GM18868 (cell line): ENCODE measurements around the gene KCNK16.

Experiments
- ATAC-seq: cut with Tn5 transposase; IDR thresholded peaks from one replicate; pipeline ENCODE4 v1.9.1; 2021; ENCODE audit warnings: mild to moderate bottlenecking, moderate library complexity; ENCODE audit not compliant: unreplicated experiment

Gene KCNK16

DNA sequence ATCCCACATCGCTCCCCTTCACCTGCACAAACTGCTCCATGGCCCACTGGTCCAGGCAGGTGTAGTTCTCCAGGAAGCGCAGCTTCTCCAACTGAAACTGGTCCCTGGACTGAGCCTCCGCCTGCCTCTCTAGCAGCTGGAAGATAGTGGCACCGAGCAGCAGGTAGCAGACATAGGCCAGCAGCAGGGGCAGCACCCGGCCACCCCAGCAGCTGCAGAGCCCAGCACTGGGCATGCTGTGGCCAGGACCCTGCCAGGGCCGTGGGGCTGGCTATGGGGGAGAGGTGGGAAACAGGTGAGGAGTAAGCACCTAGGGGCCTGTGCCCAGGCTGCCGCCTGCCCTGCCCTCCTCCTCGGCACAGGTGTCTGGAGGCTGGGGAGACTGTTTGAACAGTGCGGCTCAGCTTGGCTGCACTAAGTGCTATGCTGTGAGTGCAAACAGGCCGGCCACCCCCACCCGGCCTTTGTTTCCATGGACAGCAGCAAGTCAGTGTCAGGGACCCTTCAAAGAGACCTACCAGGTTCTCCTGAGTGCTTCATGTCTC is at the start of gene KCNK16:
Gene KCNK16 (minus strand): TSS at position 397 of the 545 bp plus-strand sequence. CDS start 162 bp downstream, at position 235.
- no peak for ATAC-seq

DNA sequence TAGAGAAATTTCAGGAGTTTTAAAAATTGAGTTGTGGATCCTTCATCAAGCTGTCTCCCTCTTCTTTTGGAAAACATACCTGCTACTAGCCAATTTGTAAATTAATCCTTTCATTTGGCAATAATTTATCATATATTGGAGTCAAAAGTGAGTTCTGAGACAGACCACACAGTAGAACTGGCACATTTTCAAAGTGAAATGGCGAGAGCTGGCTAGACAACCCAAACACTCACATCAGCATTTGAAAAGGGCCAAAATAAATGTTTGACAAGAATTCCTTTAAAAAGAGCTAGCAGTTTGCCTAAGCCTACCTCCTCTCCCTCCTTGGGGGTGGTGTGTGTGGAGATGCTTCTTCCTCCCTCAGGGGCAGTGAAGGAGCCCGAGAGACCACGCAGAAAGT is 47.9 kb upstream of the KCNK16 start:
- no peak for ATAC-seq

DNA sequence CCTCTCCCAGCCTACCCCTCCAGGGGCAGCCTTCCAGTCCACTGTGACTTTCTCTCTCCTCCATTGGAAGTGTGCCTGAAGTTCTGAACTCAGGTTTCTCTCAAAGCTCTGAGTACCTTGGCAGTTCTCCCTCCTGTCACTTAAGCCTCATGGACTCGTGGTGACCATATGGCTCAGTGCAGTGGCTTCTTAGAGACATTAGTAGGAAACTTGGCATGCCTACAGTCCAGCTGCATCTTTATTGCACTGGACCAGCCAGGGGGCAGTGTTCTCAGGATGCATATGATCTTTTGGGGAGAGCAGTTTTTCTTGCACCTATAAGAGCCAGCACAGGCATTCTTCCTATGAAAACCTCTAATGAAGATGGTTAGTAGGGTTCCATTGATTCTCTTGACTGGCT is 47.5 kb upstream of the KCNK16 start:
- no peak for ATAC-seq

DNA sequence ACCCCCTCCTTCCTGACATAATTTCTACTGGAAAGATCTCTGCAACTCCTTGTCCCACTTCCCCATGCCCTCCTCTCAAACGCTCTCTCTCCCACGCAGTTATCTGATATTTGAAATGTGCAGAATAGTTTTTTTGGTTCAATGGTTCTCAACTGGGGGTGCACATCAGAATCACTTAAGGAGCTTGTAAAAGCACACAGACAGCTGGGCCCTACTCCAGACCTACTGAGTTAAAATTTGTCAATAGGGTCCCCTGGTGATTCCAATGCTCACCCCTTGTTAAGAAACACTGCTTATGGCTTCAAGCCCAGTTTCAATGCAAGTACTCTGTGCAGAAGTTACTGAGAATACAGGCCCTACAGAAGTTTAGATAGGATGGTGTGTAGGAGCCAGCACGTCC is 45.2 kb upstream of the KCNK16 start:
- no peak for ATAC-seq

GRCh38 chr6:39366931-39367618 is 44.6 kb upstream of the KCNK16 start:
- no peak for ATAC-seq

DNA sequence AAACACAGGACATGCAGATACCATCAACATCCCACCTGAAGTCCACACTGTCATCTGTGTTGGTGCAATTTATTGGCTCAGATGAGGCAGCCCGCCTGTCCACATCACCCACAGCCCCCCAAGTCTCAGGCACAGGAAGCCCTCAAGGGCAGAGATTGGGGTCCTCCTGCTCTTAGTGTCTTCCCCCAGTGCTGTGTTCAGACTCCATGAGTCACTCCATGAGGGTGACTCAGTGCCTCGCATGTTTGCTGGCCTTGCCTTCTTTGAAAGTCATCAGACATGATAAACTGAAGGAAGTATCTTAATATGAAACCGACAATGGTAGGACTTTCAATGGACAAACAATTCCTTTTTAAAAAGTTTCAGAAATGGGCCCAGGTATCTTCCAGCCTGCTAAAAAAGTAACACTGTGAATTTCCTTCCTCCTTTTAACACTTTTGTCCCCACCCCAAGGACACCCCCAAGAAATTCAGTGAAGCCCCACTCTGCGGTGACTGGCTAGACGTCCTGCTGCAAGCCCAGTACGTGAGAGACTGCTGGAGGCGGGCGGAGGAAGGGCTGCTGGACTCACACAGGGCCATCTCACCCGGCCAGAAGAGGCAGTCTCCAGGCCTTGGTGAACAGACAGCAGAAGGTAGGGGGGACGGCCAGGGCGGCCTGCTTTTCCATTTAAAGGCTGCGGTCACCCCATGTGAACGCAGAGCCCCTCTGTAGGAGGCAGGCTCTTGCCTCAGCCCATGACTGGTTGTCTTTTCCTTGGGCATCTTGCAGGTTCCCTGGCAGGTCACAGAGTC is 43.0 kb upstream of the KCNK16 start:
- ATAC-seq, result no peak

GRCh38 chr6:39363280-39363679 is 40.8 kb upstream of the KCNK16 start:
- no peak for ATAC-seq

- ATAC-seq, result no peak
Measured at GRCh38 chr6:39362487-39362865, 40.0 kb upstream of the KCNK16 start.

DNA sequence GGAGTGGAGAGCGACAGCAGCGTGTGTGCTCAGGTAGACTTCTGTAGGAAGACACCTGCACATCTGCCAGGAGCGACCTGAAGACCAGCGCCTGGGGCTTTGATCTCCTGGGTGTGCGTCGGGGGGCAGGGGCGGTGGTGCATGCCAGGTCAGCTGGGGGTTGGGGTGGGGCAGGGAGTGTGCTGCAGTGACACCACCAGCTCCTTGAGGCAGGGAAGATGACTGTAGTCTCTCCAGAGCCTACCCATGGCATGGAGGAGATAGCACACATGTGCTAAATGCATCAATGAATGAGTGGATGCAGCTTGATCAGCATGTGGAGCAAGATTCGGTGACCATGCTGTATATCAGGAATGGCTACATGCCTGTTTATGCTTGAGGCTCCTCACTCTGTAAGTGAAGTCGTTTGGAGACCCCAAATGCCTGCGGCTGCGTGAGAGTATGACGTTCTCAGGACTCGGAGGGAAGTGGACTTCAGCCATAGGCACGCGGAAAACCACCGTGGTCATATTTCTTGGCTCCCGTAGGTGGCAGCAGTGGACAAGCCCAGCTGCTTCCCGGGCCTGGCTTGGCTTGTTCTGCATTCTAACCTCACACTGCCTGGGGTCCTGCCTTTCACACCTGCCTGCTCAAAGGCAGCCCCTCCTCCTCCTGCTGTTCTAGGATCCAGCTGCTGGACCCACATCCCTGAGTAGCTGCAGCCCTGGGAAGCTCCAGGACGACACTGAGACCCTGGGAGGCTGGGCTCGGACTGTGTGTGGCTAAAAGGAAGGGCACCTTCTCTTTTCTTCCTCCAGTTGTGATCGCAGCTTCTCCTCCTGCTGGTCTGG is 39.4 kb upstream of the KCNK16 start:
- peak; percentile 73 for ATAC-seq

DNA sequence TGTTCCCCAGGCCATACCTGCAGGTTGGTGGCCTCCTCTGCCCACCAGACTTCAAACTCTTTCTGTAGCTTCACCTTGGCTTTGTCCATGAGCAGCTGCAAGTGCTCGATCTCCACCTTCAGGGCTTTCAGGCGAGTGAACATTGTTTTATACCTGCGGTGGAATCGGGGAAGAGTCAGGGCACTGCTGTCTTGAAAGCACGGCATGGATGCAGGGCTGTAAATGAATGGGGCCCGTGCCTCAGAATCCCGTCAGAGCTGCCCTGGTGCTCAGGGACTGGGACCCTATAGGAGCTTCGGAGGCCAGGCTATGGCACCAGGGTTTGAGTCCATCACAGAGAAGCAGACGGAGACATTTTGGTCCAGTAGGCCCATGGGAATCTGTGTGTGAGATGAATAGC is 37.9 kb upstream of the KCNK16 start:
- no peak for ATAC-seq

- ATAC-seq, result no peak
Measured at GRCh38 chr6:39357998-39358686, 35.6 kb upstream of the KCNK16 start.

DNA sequence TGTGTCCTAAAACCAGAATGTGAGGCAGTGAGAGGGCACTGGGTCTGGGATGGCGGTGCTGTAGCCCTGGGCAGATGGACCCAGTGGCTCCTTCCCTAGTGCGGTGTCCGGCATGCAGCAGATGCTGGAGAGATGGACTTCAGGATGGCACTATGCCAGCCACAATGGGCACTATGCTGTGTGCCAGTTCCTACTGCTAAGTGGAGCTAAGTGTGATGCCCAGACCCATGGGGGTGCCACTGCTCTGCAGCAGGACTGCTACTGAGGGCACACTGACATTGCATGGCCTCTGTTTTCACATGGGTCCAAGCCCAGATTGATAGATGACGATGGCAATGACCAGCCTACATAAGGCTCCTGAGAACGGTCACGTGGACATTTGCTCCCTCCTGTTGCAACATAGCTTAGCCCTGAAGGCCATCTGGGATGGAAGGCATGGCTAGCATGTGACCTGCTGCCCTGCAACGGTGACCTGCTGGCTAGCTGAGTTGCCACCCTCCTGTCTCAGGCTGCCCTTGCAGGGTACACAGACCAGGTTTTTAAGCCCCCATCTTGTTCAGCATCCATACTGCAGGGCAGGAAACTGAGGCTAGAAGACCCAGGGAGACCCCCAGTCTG is 31.3 kb upstream of the KCNK16 start:
- no peak for ATAC-seq

DNA sequence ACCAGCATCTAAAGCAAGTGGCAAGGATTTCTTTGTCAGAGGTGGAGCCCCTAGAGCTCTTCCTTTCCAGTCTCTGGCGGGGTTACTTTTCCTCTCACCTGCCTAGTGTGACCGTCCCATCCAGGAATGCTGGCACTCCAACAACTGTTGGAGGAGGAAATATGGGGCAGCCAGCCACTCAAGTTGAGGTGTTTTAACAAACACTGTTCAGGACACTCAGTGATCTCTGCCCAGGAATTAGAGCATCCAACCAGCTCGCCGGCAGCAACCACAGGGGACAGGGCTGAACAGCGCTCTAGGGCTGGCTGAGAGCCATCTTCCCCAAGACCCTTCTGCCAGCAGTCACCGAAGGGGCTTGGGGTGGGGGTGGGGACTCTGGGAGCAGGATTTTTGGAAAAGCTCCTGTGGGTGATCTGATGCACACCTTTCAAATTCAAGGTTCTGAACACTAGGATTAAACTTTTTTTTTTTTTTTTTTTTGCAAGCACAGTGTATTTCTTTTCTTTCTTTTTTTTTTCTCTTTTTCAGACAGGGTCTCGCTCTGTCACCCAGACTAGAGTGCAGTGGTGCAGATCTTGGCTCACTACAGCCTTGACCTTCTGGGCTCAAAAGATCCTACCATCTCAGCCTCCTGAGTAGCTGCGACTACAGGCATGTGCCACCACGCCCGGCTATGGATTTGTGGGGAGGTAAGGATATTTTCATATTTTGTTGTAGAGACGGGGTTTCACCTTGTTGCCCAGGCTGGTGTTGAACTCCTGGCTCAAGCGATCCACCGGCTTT is 28.4 kb upstream of the KCNK16 start:
- no peak for ATAC-seq

- ATAC-seq, result no peak
Measured at GRCh38 chr6:39348740-39349139, 26.2 kb upstream of the KCNK16 start.

DNA sequence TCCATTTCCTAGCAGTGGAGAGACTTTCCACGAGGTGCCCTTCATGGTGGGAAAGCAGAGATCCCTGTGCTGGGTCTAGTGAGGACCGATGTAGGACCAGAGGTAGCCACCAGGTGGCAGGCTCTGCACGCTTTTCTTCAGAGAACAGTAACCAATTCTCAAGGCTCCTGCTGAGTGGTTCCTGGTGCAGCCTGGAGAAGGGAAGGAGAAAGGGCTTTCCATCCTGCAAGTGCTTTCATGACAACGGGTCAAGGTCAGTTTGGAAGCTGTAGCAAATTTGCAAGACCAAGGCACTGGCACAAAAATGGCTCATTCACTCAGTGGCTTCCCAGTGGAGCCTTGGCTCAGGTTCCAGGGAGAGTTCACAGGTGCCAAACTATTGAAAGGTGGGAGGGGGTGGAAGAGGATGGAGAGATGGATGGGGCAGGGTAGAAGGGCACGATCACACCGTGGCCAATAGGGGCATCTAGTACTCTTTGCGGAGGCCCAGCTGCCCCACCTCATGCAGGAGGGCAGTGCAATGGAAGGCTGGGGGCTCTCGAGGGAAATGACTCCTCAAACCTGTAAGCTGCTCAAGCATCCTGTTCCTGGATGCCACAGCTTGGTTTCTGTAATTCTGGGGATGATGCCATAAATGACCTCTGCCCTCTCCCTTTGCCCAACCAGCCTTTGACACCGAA is 25.5 kb upstream of the KCNK16 start:
- ATAC-seq, result peak; percentile 64

DNA sequence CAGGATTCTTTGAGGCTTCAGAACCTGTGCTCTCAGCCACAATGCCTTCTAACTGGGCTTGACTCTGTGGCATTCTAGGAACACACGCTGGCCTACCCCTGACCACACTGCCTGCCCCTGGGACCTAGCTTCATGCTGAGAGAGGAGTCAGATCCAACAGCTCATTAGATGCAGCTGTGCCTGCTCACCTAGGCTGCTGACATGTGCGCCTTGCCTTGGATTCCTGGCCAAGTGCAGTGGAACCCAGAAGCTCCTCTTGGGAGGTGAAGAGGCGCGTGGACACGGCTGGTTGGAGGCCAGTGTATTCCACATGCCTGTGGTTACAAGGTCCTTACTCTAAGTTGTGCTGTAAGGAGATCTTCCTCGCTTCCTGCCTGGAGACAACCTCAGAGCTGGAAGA is 24.7 kb upstream of the KCNK16 start:
- ATAC-seq, result no peak

- ATAC-seq, result no peak
Measured at GRCh38 chr6:39344821-39345280, 22.3 kb upstream of the KCNK16 start.

GRCh38 chr6:39343396-39343870 is 20.9 kb upstream of the KCNK16 start:
- no peak for ATAC-seq
